ENCODE data around the gene SMAD6. TPM values are rescaled to one million over a fixed set of nuclear protein-coding genes. Genes with fewer than 3 reads are reported as not detected.

The SMAD6 gene
- total and polyA plus RNA-seq, 10 of the 15 experiments (the other 5 are each of a cell fraction or from before 2014, with no cell fraction given) = under 0.01 to 0.10 (median 0.03) TPM; not detected in 7

GRCh38 chr15:66738595-66738994 is 36.6 kb downstream of the SMAD6 start (continued):
- no peak for TF ChIP-seq ZNF687 (IDR thresholded peaks at IDR 0.05)
- no peak for TF ChIP-seq ZZZ3 (IDR thresholded peaks at IDR 0.05; ENCODE audit: control insufficient read depth, insufficient read length, low read depth)

GRCh38 chr15:66739287-66739686 is 37.3 kb downstream of the SMAD6 start:
- no peak for ATAC-seq
- no peak for TF ChIP-seq ATF2 (IDR thresholded peaks at IDR 0.05; ENCODE audit: low read length)
- TF ChIP-seq ATF7 (IDR thresholded peaks at IDR 0.05; ENCODE audit: low read depth) = no peak
- TF ChIP-seq SMARCA5 (IDR thresholded peaks at IDR 0.05) = no peak
- TF ChIP-seq RBBP5 (conservative IDR thresholded peaks at IDR 0.05) = no peak
- no peak for TF ChIP-seq TARDBP (IDR thresholded peaks at IDR 0.05; ENCODE audit: borderline replicate concordance)
- TF ChIP-seq BMI1 (IDR thresholded peaks at IDR 0.05; ENCODE audit: borderline replicate concordance) = no peak
- no peak for TF ChIP-seq PAX5 (IDR thresholded peaks at IDR 0.05; ENCODE audit: borderline replicate concordance, low read depth, low read length)
- TF ChIP-seq CHD1 (IDR thresholded peaks at IDR 0.05; ENCODE audit: low read depth, low read length) = no peak
- no peak for TF ChIP-seq CEBPB (IDR thresholded peaks at IDR 0.05; ENCODE audit: borderline replicate concordance in 1 of 2, low read depth in 2 of 2, low read length in 2 of 2)
- TF ChIP-seq KLF5 (IDR thresholded peaks at IDR 0.05; ENCODE audit: partially characterized antibody) = no peak
- no peak for TF ChIP-seq CBX3 (IDR thresholded peaks at IDR 0.05; ENCODE audit: borderline replicate concordance, low read depth)
- no peak for TF ChIP-seq SIX5 (IDR thresholded peaks at IDR 0.05; ENCODE audit: low read depth, low read length, severe bottlenecking)
- TF ChIP-seq HSF1 (IDR thresholded peaks at IDR 0.05; ENCODE audit: low read depth, low read length) = no peak
- no peak for DNase-seq (ENCODE audit: low read depth, low spot score)
- Histone ChIP-seq H3K36me3 (ENCODE audit: control insufficient read depth in 2 of 2, insufficient read depth in 2 of 2, low read length in 1 of 2) (no peaks in the 10 kb centered on the region), H4K20me1 (ENCODE audit: control insufficient read depth, insufficient read depth) (no peaks in the 10 kb centered on the region; the same call in 1 of the 2 replicates), H3K4me1 (ENCODE audit: control insufficient read depth, insufficient read depth, low read length) (no peaks in the 10 kb centered on the region), H3K9ac (ENCODE audit: control insufficient read depth, insufficient read depth, low read length) (no peak overlapping the region), H3K27ac (ENCODE audit: control insufficient read depth, insufficient read depth) (no peak overlapping the region), H3K27me3 (replicated peaks in 1 of 2; ENCODE audit: control insufficient read depth in 2 of 2, insufficient read depth in 2 of 2, low read length in 1 of 2) (no peaks in the 10 kb centered on the region; a peak in 3 of 4 replicates), H2AFZ (ENCODE audit: control insufficient read depth, low read depth, low read length) (no peak overlapping the region), H3K4me2 (ENCODE audit: control insufficient read depth, insufficient read depth) (no peak overlapping the region), H3K79me2 (ENCODE audit: control insufficient read depth, insufficient read depth, low read length) (no peaks in the 10 kb centered on the region), H3K9me3 (replicated peaks; ENCODE audit: control insufficient read depth, insufficient read depth, low read length) (no peaks in the 10 kb centered on the region), H3K4me3 (no peak overlapping the region)
- in situ Hi-C loops (cut with MboI) (no loop called here), intact Hi-C loops (cut with micrococcal nuclease; ENCODE audit: unreplicated experiment) (no loop called here)
- RAD21 ChIA-PET (ENCODE audit: unreplicated experiment) = no interaction called here
- 21% methylated on average over 6 of the region's 6 CpGs for WGBS (ENCODE audit: insufficient coverage, insufficient replicate concordance, low lambda C conversion rate, missing lambda C conversion rate)
- BruUV-seq (replicated peaks) = no TSS peak
- CTCF ChIA-PET = interaction anchor here (1.4 kb wide), 1 partner anchor 112 kb away, joined by 3 read pairs; no protein-coding TSS in a partner anchor
- POLR2A ChIA-PET = no interaction called here
- SMC1A ChIA-PET (ENCODE audit: uncharacterized antibody, unreplicated experiment) = no interaction called here
- FAIRE-seq = no peak

All from GM12878 (cell line).